Trophoblast cell (in vitro differentiated cells and primary cell): ENCODE results near the gene TEAD4.

Experiments
- DNase-seq, 2 donors: peaks; one replicate each; pipeline ENCODE4 v3.0.0-alpha.2; 2016
- H2AFZ ChIP-seq: 2 replicates; pipeline ENCODE4 v1.6.1; 2013; ENCODE audit warnings: low read length, moderate library complexity, mild to moderate bottlenecking; ENCODE audit not compliant: insufficient read depth, poor library complexity
- H2AK5ac ChIP-seq: 2 replicates; pipeline ENCODE4 v1.6.1; 2013; ENCODE audit warnings: mild to moderate bottlenecking, low read length
- H2BK120ac ChIP-seq: 2 replicates; pipeline ENCODE4 v1.6.1; 2013; ENCODE audit warnings: low read length, mild to moderate bottlenecking, moderate library complexity; ENCODE audit not compliant: insufficient read depth, poor library complexity
- H2BK12ac ChIP-seq: 2 replicates; pipeline ENCODE4 v1.6.1; 2013; ENCODE audit warnings: mild to moderate bottlenecking, low read length, moderate library complexity
- H2BK5ac ChIP-seq: 2 replicates; pipeline ENCODE4 v1.6.1; 2013; ENCODE audit warnings: low read length, low read depth, moderate library complexity, mild to moderate bottlenecking; ENCODE audit not compliant: poor library complexity
- H3K14ac ChIP-seq: 2 replicates; pipeline ENCODE4 v1.6.1; 2013; ENCODE audit warnings: mild to moderate bottlenecking, low read length
- H3K18ac ChIP-seq: 2 replicates; pipeline ENCODE4 v1.6.1; 2013; ENCODE audit warnings: mild to moderate bottlenecking, low read length
- H3K23ac ChIP-seq: 2 replicates; pipeline ENCODE4 v1.6.1; 2013; ENCODE audit warnings: low read length
- H3K27ac ChIP-seq: 2 replicates; pipeline ENCODE4 v1.5.1; 2013; ENCODE audit warnings: low read depth, mild to moderate bottlenecking, inconsistent platforms, low read length, moderate library complexity
- H3K27me3 ChIP-seq: 2 replicates; pipeline ENCODE4 v1.6.1; 2013; ENCODE audit warnings: inconsistent platforms, mild to moderate bottlenecking, low read length, moderate library complexity; ENCODE audit not compliant: insufficient read depth
- H3K36me3 ChIP-seq, 2 experiments: 1 replicate in 1 of 2; 2 replicates in 1 of 2; pipeline ENCODE4 v1.6.1; 2013; ENCODE audit warnings: low read length in 2 of 2, mild to moderate bottlenecking in 2 of 2, moderate library complexity in 1 of 2; ENCODE audit not compliant: insufficient read depth in 2 of 2, control insufficient read depth in 1 of 2
- H3K4ac ChIP-seq: 2 replicates; pipeline ENCODE4 v1.6.1; 2013; ENCODE audit warnings: low read depth, mild to moderate bottlenecking, low read length, moderate library complexity
- H3K4me1 ChIP-seq, 2 experiments: 1 replicate in 1 of 2; 2 replicates in 1 of 2; pipeline ENCODE4 v1.6.1; 2013; ENCODE audit warnings: low read length in 2 of 2, mild to moderate bottlenecking in 2 of 2, moderate library complexity in 1 of 2; ENCODE audit not compliant: insufficient read depth in 2 of 2, control insufficient read depth in 1 of 2
- H3K4me2 ChIP-seq: 2 replicates; pipeline ENCODE4 v1.6.1; 2013; ENCODE audit warnings: inconsistent platforms, mild to moderate bottlenecking, low read length, moderate library complexity
- H3K4me3 ChIP-seq: 2 replicates; pipeline ENCODE4 v1.5.1; 2013; ENCODE audit warnings: mild to moderate bottlenecking, low read depth, low read length, inconsistent platforms
- H3K79me1 ChIP-seq: one replicate; pipeline ENCODE4 v1.6.1; 2013; ENCODE audit warnings: low read length
- H3K79me2 ChIP-seq: 2 replicates; pipeline ENCODE4 v1.6.1; 2013; ENCODE audit warnings: low read length, mild to moderate bottlenecking; ENCODE audit not compliant: control insufficient read depth, insufficient read depth, poor library complexity
- H3K9ac ChIP-seq: 2 replicates; pipeline ENCODE4 v1.6.1; 2013; ENCODE audit warnings: mild to moderate bottlenecking, low read length
- H3K9me3 ChIP-seq: 2 replicates; pipeline ENCODE4 v1.6.1; 2013; ENCODE audit warnings: low read depth, mild to moderate bottlenecking, control low read depth, inconsistent platforms, low read length; ENCODE audit not compliant: insufficient read depth
- H4K12ac ChIP-seq: 2 replicates; pipeline ENCODE4 v1.6.1; 2013; ENCODE audit warnings: low read depth, mild to moderate bottlenecking, low read length, moderate library complexity
- H4K8ac ChIP-seq: 2 replicates; pipeline ENCODE4 v1.6.1; 2013; ENCODE audit warnings: low read depth, mild to moderate bottlenecking, low read length, moderate library complexity
- H4K91ac ChIP-seq: one replicate; pipeline ENCODE4 v1.6.1; 2013; ENCODE audit warnings: low read depth, mild to moderate bottlenecking, low read length, moderate library complexity
- WGBS: extraction: QIAGEN DNeasy Blood & Tissue Kit; methylation state at CpG from one replicate; pipeline ENCODE4 v1.1.7; 2013; ENCODE audit warnings: missing lambda C conversion rate; ENCODE audit not compliant: insufficient read length, insufficient coverage; ENCODE audit errors: extremely low coverage; 5-methylcytosine and 5-hydroxymethylcytosine counted together

The TEAD4 gene

GRCh38 chr12:3078086-3078820 lies 119.1 kb downstream of the TEAD4 start:
- Histone ChIP-seq H3K4ac (no peak overlapping the region), H2BK12ac (no peak overlapping the region), H3K36me3 (no peaks in the 10 kb centered on the region), H3K27me3 (no peaks in the 10 kb centered on the region), H3K4me3 (no peak overlapping the region), H2AK5ac (no peak overlapping the region), H2AFZ (peak overlapping the region; percentile 91), H3K79me1 (peaks cover 11% of the 10 kb centered on the region), H3K4me2 (peak overlapping the region; percentile 98), H4K8ac (no peak overlapping the region), H3K14ac (no peak overlapping the region), H3K79me2 (peaks cover 5% of the 10 kb centered on the region), H3K9me3 (peaks cover 2% of the 10 kb centered on the region), H4K12ac (no peak overlapping the region), H3K23ac (no peak overlapping the region), H3K27ac (no peak overlapping the region), H4K91ac (no peak overlapping the region), H2BK5ac (no peak overlapping the region), H3K4me1 (peaks cover 2 to 6% of the 10 kb centered on the region in 2 experiments), H3K18ac (no peak overlapping the region), H2BK120ac (no peak overlapping the region), H3K9ac (no peak overlapping the region)
- DNase-seq, result peak in 1 of 2 donors; percentile 53
- WGBS, result no CpG with 5 or more reads among the region's 10 CpGs

- Histone ChIP-seq H3K27ac (no peak overlapping the region), H3K79me2 (peaks cover 5% of the 10 kb centered on the region), H3K4me2 (no peak overlapping the region), H3K79me1 (peaks cover 11% of the 10 kb centered on the region), H2BK5ac (no peak overlapping the region), H4K91ac (no peak overlapping the region), H3K14ac (no peak overlapping the region), H3K36me3 (peaks cover 0 to 4% of the 10 kb centered on the region in 2 experiments), H3K9ac (no peak overlapping the region), H2AFZ (no peak overlapping the region), H3K4me1 (peaks cover 2 to 9% of the 10 kb centered on the region in 2 experiments), H3K4me3 (no peak overlapping the region), H3K9me3 (peaks cover 2% of the 10 kb centered on the region), H2BK12ac (no peak overlapping the region), H4K12ac (no peak overlapping the region), H3K27me3 (no peaks in the 10 kb centered on the region), H3K23ac (no peak overlapping the region), H2AK5ac (no peak overlapping the region), H3K18ac (no peak overlapping the region), H2BK120ac (no peak overlapping the region), H4K8ac (no peak overlapping the region), H3K4ac (no peak overlapping the region)
- no CpG with 5 or more reads among the region's 9 CpGs for WGBS
- DNase-seq, result no peak
Observed at GRCh38 chr12:3081091-3081490, 121.9 kb downstream of the TEAD4 start.

- WGBS, result no CpG with 5 or more reads among the region's 7 CpGs
- Histone ChIP-seq H3K4me1 (peaks cover 2 to 7% of the 10 kb centered on the region in 2 experiments), H3K27me3 (no peaks in the 10 kb centered on the region)
Observed at GRCh38 chr12:3081886-3082285, 122.7 kb downstream of the TEAD4 start.

DNA sequence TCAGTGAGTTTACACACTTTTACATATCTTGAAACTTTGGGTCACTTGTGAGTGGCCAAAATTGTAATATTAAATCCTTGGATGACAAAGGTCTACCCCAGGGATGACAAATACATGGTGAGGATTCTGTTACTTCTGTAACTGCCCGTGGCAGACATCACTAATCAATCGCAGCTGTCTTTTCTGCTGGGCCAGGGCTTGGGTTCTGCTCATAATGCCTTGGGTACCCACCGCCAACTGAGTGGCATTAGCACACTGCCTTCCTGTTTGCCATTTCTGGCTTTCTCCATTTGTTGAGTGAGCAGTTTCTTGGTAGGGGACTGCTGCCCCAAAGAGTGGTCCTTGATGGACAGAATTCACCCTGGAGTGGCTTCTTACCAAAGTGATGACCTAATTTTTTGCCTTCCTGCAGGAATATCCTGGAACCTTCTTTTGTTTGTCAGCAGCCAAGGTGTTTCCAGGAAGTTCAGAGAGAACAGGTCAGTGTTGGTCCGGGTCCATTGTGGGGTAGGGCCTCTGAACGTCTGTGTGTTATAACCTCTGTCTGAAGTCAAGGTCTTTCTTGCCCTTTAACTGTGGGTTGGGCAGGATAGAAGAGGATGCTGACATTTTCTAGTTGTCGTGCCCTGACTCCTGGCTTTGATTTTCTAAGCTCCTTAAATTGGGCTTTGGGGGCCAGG lies 124.2 kb downstream of the TEAD4 start:
- no peak overlapping the region for H3K4ac ChIP-seq
- H3K23ac ChIP-seq, result no peak overlapping the region
- H4K8ac ChIP-seq, result peak overlapping the region; percentile 41
- no peak overlapping the region for H4K91ac ChIP-seq
- no peak overlapping the region for H2AK5ac ChIP-seq
- no peaks in the 10 kb centered on the region for H3K79me1 ChIP-seq
- peaks cover 0 to 7% of the 10 kb centered on the region in 2 experiments for H3K36me3 ChIP-seq
- no peak overlapping the region for H4K12ac ChIP-seq
- H3K14ac ChIP-seq, result no peak overlapping the region
- H3K27me3 ChIP-seq, result no peaks in the 10 kb centered on the region
- H2AFZ ChIP-seq, result no peak overlapping the region
- H2BK120ac ChIP-seq, result no peak overlapping the region
- H3K4me3 ChIP-seq, result no peak overlapping the region
- H3K27ac ChIP-seq, result no peak overlapping the region
- H3K18ac ChIP-seq, result no peak overlapping the region
- peaks cover 2% of the 10 kb centered on the region for H3K9me3 ChIP-seq
- H2BK12ac ChIP-seq, result no peak overlapping the region
- H3K9ac ChIP-seq, result no peak overlapping the region
- no peak overlapping the region for H2BK5ac ChIP-seq
- H3K4me1 ChIP-seq, result peaks cover 0 to 3% of the 10 kb centered on the region in 2 experiments
- no peaks in the 10 kb centered on the region for H3K79me2 ChIP-seq
- no peak for DNase-seq
- WGBS, result no CpG with 5 or more reads among the region's 6 CpGs
- H3K4me2 ChIP-seq, result no peak overlapping the region

More at GRCh38 chr12:3081886-3082285, 122.7 kb downstream of the TEAD4 start:
- Histone ChIP-seq H4K8ac (no peak overlapping the region), H4K91ac (no peak overlapping the region), H3K18ac (no peak overlapping the region), H3K79me2 (peaks cover 4% of the 10 kb centered on the region), H2AFZ (no peak overlapping the region), H3K9me3 (peaks cover 2% of the 10 kb centered on the region), H2BK120ac (no peak overlapping the region), H3K9ac (no peak overlapping the region), H3K27ac (no peak overlapping the region), H3K4me3 (no peak overlapping the region), H2BK5ac (no peak overlapping the region), H3K4me2 (no peak overlapping the region), H2BK12ac (no peak overlapping the region), H3K14ac (no peak overlapping the region), H4K12ac (no peak overlapping the region), H3K4ac (no peak overlapping the region), H3K23ac (no peak overlapping the region), H2AK5ac (no peak overlapping the region), H3K79me1 (peaks cover 7% of the 10 kb centered on the region), H3K36me3 (peaks cover 0 to 7% of the 10 kb centered on the region in 2 experiments)
- no peak for DNase-seq
